Measurements from ENCODE around the gene ZDHHC22.
"Not testable (repeated sequence)": the region's sequence is repeated elsewhere in the genome, so short reads cannot be mapped to it uniquely, and the experiment has no call there.

ZDHHC22 gene
- 0 to 0.13 reads per million in 2 donors for total RNA-seq

DNA sequence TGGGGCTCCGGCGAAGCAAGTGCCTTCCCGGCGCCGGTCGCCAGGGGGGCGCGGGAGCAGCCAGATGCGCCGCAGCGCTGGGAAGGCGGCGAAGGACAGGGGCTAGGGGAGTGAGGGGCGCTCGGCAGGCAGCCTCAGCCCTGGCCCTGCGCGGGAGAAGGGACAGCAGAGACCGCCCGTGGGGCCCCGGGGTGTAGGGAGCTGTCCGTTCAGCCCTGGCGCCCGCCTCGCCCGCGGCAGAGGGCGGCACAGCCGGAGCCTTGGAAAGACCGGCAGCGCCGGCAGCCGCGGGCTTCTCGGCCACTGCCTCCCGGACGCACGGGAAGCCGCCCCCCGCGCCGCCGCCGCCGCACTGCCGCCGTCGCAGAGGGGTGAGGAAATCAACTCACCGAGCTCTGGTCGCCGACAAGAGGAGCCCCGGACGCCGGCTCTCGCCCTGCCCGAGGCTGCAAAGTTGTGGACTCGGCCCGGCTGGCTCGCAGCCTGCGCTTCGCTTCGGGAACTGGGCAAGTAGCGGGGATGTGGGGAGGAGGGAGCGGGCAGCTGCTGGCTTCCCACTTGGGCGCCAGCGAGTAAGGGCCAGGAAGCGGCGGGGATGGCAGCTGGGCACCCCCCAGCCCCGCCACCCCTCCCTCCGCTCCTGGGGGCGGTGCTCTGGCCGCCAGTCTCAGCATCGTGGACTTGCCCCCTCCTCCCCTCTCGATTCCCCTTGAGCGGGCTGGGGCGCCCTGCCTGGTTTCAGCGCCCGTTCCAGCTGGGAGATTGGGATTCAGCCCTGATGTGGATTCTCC is at the start of gene ZDHHC22:
TSS of gene ZDHHC22 (minus strand) at position 578 of the 791 bp plus-strand sequence. CDS start 2,053 bp downstream, outside the sequence.
- DNase-seq: no peak

DNA sequence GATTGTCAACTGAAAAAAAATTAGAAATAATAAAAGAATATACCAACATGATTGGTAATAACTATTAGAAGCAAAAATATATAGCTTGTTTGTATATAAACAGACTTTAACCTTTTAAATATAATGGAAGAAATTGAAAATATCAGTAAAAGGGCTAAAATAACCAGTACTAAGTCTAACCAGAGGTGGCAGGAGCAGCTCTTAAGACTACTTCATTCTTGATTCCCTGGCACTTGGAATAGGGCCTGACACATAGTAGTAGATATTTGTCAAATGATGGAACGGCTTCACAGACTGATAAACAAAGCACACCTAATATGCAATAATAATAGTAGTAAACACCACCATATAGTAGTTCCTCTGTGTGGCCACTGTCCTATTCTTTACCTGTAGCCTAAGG is 49.4 kb upstream of the ZDHHC22 start:
- DNase-seq: no peak

DNA sequence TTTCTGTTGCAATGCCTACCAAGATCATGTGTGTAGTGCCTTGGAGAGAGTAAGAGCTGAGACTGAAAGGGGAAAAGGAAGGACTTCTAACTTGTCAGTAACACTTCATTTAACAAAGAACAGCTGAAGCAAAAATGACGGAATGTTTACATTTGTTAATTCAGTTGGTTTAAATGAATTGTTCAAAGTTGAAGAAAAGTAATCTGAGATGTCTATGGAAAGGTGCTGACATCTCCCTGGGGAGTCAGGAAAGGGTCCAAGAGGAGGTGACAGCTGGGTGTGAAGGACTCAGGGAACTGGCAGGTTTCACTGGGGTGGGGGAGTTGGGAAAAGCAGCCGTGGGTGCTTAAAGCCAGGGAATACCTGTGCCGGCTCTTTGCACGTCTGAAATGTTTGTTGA is 47.9 kb upstream of the ZDHHC22 start:
- DNase-seq: no peak

DNA sequence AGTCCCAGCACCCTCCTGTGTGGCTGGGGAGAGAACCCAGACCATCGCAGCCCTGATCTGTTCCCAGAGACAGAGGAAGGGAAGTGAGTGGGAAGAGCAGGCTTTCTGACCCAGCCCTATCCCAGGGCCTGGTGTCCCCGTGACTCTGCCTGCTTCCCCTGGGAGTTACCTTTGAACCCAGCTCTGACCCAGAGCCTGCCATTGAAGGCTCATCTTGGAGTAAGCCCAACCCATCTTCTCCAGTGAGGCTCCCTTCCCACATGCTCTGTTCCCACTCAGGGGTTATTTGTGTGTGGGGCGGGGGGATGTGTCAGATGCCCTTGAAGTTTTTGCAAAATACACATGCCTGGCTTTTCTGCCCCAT is 46.0 kb upstream of the ZDHHC22 start:
- DNase-seq: no peak

GRCh38 chr14:77186911-77187648 is 45.5 kb upstream of the ZDHHC22 start:
- no peak for DNase-seq

- DNase-seq: no peak
Measured at GRCh38 chr14:77185093-77185465, 43.5 kb upstream of the ZDHHC22 start.

GRCh38 chr14:77184396-77185092 is 43.0 kb upstream of the ZDHHC22 start:
- no peak for DNase-seq

DNA sequence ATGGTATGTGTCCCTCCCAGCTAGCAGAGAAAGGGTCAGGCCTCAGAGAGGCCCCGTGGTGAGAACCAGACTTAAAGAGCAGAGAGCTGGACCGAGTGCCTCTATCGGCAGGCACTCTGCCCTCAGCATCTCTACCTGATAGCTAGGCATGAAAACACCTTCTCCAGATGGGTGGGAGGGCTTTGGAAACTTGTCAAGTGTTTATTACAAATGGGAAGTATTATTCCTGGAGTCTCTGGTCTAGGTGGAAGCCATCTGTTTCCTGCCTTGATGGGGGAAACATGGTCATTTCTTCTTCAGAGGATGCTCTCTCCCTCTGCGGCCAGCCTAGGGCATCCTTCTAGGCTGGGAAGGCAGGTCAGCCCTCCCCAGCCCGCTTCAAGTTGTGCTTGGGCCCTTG is 42.3 kb upstream of the ZDHHC22 start:
- no peak for DNase-seq

GRCh38 chr14:77181603-77182437 is 40.2 kb upstream of the ZDHHC22 start, which contains the start of gene TMEM63C:
TSS of gene TMEM63C (plus strand) at chr14:77181798. CDS start at chr14:77218814, 37,016 bp downstream.
- peak; percentile 16 for DNase-seq

DNA sequence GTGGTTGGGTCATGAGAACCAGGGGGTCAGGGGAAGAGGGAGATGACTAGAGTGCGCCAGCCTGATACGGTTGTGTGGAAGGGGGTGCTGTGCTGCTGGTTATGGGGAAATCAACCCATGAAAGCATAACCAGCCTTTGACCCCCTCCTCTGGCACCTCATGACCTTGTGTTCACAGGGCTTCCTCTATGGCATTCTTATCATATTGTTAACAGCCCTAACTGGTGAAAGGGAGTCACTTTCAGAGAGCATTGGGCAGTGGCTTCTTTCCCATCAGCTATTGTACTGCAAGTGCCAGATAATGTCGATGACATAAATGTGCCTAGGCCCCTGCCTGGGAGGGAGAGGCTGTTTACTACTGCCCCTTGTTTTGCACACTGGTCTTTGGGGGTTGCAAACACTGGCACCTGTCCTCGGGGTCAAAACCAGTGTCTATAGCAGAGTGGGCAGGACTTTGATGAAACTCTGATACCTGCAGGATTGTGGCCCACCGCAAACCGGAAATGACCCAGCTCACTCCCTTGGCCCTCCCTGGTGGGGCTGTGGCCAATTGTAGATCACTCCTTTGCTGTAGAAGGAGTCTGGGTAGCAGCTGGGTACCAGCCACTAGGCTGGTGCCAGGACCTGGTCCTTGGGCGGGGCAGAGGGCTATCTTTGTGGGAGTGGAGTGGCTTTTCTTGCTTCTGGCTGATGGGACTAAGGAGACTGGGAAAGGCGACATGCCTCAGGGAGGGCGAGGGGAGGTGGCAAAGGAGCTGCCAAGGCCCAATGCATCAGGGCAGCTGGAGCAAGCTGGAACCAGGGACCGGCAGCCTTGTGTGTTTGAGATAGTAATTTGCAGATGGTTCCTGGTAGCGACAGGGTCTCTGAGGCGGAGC is 39.4 kb upstream of the ZDHHC22 start:
- DNase-seq: no peak

DNA sequence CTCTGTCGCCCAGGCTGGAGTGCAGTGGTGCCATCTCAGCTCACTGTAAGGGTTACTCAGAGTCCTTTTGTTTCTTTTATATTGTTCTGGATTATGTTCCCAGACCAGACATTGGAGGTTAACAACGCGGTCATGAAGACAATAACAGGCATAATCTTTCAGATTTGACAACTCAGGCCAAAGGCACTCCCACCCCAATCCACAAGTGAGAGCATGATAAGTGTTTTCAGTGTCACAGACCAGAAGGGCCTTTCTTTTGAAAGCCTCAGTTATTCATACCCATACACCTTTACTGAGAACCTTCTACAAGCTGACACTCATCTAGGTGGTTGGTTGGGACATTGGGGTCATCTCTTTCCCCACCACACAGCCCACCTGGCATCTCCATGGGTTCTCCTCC is 37.1 kb upstream of the ZDHHC22 start:
- DNase-seq: no peak

GRCh38 chr14:77177702-77178101 is 36.1 kb upstream of the ZDHHC22 start:
- DNase-seq: no peak

- no peak for DNase-seq
Measured at GRCh38 chr14:77175843-77176242, 34.3 kb upstream of the ZDHHC22 start.

DNA sequence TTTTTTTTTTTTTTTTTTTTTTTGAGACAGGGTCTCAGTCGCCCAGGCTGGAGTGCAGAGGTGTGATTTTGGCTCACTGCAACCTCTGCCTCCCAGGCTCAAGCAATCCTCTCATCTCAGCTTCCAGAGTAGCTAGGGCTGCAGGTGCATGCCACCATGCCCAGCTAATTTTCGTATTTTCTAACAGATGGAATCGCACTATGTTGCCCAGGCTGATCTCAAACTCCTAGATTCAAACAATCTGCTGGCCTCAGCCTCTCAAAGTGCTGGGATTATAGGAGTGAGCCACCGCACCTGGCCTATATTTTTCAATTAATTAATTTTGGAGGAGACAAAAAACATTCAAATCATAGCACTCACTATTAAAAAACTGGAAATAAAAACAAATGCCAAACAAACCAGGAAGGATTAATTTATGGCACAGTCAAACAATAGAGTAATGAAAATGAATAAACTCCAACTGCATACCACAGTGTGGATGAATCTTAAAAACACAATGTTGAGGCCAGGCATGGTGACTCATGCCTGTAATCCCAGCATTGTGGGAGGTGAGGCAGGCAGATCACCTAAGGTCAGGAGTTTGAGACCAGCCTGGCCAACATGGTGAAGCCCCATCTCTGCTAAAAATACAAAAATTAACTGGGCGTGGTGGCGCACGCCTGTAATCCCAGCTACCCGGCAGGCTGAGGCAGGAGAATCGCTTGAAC is 32.5 kb upstream of the ZDHHC22 start:
- DNase-seq: not testable (repeated sequence)

DNA sequence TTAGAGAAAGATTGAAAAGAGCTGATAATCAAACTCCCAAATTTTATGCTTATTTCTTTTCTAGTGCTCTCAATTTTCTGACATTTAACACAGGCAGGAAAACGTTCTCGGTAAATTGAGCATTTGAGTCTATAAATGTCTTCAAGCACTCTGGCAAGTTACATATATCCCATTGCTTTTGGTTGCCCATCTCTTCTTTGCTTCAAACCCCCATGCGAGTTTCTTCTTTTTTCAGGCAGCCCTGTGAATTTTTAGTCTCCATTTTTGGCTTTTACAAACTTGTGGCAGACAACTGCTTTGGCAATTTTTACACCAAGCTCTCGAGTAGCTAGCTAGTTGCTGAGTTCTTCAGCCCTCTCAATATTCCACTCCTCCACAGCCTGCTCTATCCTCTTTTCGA is 31.3 kb upstream of the ZDHHC22 start:
- no peak for DNase-seq

GRCh38 chr14:77170045-77170444 is 28.5 kb upstream of the ZDHHC22 start:
- DNase-seq: no peak

- no peak for DNase-seq
Measured at GRCh38 chr14:77161011-77161410, 19.4 kb upstream of the ZDHHC22 start.

DNA sequence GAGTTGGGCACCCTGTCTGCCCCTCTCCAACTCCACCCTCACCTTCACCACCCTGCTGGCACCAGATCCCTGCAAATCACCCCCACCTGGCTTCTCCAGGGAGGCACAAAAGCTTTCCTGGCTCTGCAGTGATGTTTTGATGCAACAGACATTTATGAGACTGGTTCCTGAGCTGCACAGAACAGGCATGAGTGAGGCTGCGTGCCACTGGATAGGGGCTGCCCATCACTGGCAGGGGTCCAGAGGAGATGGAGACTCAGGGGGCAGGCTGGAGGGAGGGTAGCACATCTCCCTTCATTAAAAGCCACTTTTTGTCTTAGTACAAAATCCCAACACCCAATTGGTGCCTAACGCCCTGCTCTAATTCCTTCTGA is 17.3 kb upstream of the ZDHHC22 start:
- DNase-seq: no peak

DNA sequence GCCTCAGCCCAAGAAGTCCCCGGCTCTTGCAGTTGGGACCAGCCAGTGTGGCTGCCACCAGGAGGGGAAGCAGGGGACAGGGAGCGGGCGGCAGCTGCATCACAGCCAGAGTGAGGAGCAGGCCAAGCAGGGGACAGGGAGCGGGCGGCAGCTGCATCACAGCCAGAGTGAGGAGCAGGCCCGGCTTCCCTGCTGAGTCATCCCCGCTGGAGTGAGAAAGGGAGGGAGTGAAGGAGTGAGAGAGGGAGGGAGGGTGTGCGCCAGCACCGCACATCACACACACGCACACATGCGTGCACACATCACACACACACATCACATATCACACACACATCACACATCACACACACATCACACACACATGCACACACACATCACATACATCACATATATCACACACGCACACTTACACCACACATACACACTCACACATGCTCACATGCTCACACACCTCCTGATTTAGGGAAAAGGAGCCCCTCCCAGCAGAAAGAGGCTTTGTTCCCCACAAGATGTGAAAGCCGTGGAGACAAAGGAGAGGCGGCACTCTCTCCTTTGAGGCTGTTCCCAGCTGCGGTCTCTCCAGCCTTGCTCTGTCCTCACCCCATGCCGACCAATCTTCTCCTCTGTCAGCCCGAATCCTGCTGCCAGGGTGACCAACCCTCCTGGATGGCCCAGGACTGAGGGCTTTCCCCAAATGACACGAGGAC is 16.7 kb upstream of the ZDHHC22 start:
- DNase-seq: no peak

DNA sequence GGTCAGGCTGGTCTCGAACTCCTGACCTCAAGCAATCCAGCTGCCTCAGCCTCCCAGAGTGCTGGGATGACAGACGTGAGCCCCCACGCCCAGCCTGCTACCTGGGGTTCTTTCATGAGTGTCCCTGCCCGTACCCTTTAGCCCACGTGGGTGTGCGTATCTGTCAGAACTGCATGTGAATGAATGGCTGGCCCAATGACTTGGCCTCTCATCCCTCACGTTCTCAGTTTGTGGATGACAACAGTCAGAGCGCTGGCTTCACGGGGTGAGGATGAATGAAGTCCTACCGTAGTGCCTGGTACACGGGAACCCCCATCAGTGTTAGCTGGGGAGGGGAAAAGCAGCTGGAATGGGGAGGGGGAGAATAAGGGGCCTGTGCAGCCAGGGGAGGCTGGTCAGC is 16.1 kb upstream of the ZDHHC22 start:
- DNase-seq: no peak

Measured in activated gamma-delta T cell (primary cell).